SK-N-SH (cell line): ENCODE results near the gene CLDN14. TPM values are rescaled to one million over a fixed set of nuclear protein-coding genes. Genes with fewer than 3 reads are reported as not detected.

Experiments
- CTCF ChIA-PET: fragments of 300-600, 350-600 bp; formaldehyde crosslinking; extraction: SDS; loops from one replicate; lab custom pipeline; 2021; lab: Yijun Ruan, JAX
- POLR2A ChIA-PET: fragments of 350-600 bp; sonication (Branson Sonifier 250); formaldehyde crosslinking; extraction: SDS; loops from one replicate; lab custom pipeline; 2020; ENCODE audit warnings: antibody characterized with exemption, inconsistent platforms; lab: Yijun Ruan, JAX
- DNase-seq: peaks from one replicate; pipeline ENCODE4 v3.0.0; 2012
- H2AFZ ChIP-seq: fragments of 200-600 bp; sonication (generic); 2 replicates; pipeline ENCODE4 v1.8.1; 2016; ENCODE audit warnings: antibody characterized with exemption, mild to moderate bottlenecking, low read depth
- H3F3A ChIP-seq: fragments of 200-600 bp; sonication (generic); replicated peaks from 2 replicates; pipeline ENCODE3; 2016; ENCODE audit warnings: antibody characterized with exemption, mild to moderate bottlenecking; ENCODE audit not compliant: insufficient read depth
- H3K27ac ChIP-seq, 2 experiments: fragments of 200-500 bp in 1 of 2; fragments of 200-600 bp in 1 of 2; sonication (Bioruptor generic) in 1 of 2; sonication (generic), shearing (Covaris generic) in 1 of 2; 2 replicates each; pipeline versions ENCODE4 v1.5.1 to v1.6.1; 2014 to 2016; ENCODE audit warnings: low read depth in 2 of 2, inconsistent platforms in 1 of 2, low read length in 1 of 2, mild to moderate bottlenecking in 1 of 2, mixed read lengths in 1 of 2
- H3K27me3 ChIP-seq: fragments of 200-600 bp; sonication (generic), shearing (Covaris generic); 2 replicates; pipeline ENCODE4 v1.6.1; 2016; ENCODE audit warnings: mixed run types; ENCODE audit not compliant: insufficient read depth
- H3K36me3 ChIP-seq, 2 experiments: fragments of 200-500 bp in 1 of 2; fragments of 200-600 bp in 1 of 2; sonication (Bioruptor generic) in 1 of 2; sonication (generic) in 1 of 2; replicated peaks in 1 of 2; 2 replicates each; pipeline versions ENCODE3 to v1.5.1; 2014 to 2016; ENCODE audit warnings: low read length in 1 of 2, mild to moderate bottlenecking in 1 of 2; ENCODE audit not compliant: insufficient read depth in 2 of 2, control insufficient read depth in 1 of 2
- H3K4me1 ChIP-seq, 2 experiments: fragments of 200-500 bp in 1 of 2; fragments of 200-600 bp in 1 of 2; sonication (Bioruptor generic) in 1 of 2; sonication (generic), shearing (Covaris generic) in 1 of 2; 2 replicates each; pipeline versions ENCODE4 v1.5.1 to v1.6.1; 2014 to 2016; ENCODE audit warnings: low read depth in 1 of 2, low read length in 1 of 2, mixed run types in 1 of 2; ENCODE audit not compliant: insufficient read depth in 2 of 2, control insufficient read depth in 1 of 2
- H3K4me2 ChIP-seq: fragments of 200-600 bp; sonication (generic), shearing (Covaris generic); 2 replicates; pipeline ENCODE4 v1.6.1; 2017; ENCODE audit warnings: mixed run types
- H3K4me3 ChIP-seq, 2 experiments: fragments of 200-500 bp in 1 of 2; fragments of 200-600 bp in 1 of 2; sonication (Bioruptor generic) in 1 of 2; sonication (generic), shearing (Covaris generic) in 1 of 2; 2 replicates each; pipeline versions ENCODE4 v1.5.1 to v1.8.1; 2014 to 2016; ENCODE audit warnings: low read depth in 2 of 2, inconsistent platforms in 1 of 2, low read length in 1 of 2, mild to moderate bottlenecking in 1 of 2, mixed read lengths in 1 of 2, moderate library complexity in 1 of 2
- H3K79me2 ChIP-seq: fragments of 200-600 bp; sonication (generic); 2 replicates; pipeline ENCODE4 v1.8.1; 2017; ENCODE audit warnings: mild to moderate bottlenecking; ENCODE audit not compliant: insufficient read depth
- H3K9ac ChIP-seq: fragments of 200-600 bp; sonication (generic); 2 replicates; pipeline ENCODE4 v1.6.1; 2017; ENCODE audit warnings: mixed run types
- H3K9me2 ChIP-seq: fragments of 200-600 bp; sonication (generic); 2 replicates; pipeline ENCODE4 v1.6.1; 2017; ENCODE audit warnings: mixed run types
- H3K9me3 ChIP-seq: fragments of 200-600 bp; sonication (generic); 2 replicates; pipeline ENCODE4 v1.6.1; 2017; ENCODE audit warnings: mixed run types, mild to moderate bottlenecking, moderate library complexity
- H4K20me1 ChIP-seq: fragments of 200-600 bp; sonication (generic); 2 replicates; pipeline ENCODE4 v1.6.1; 2017; ENCODE audit warnings: mild to moderate bottlenecking, mixed run types; ENCODE audit not compliant: insufficient read depth
- EZH2phosphoT487 ChIP-seq: fragments of 200-600 bp; sonication (generic); IDR thresholded peaks from 2 replicates; pipeline ENCODE4 v1.6.1; 2017; ENCODE audit warnings: low read depth, mixed run types, mild to moderate bottlenecking, antibody characterized with exemption, moderate library complexity, borderline replicate concordance
- FOSL2 ChIP-seq: IDR thresholded peaks from 2 replicates; pipeline ENCODE4 v1.4.0; 2012; ENCODE audit warnings: low read depth, mild to moderate bottlenecking, moderate library complexity, borderline replicate concordance
- GATA2 ChIP-seq: sonication (generic); formaldehyde crosslinking; IDR thresholded peaks from 2 replicates; pipeline ENCODE4 v1.5.0; 2020; ENCODE audit warnings: mild to moderate bottlenecking, missing genetic modification reagents
- JUND ChIP-seq: IDR thresholded peaks from 2 replicates; pipeline ENCODE4 v1.4.0; 2012
- MXI1 ChIP-seq: IDR thresholded peaks from 2 replicates; pipeline ENCODE4 v1.6.1; 2012; ENCODE audit warnings: mild to moderate bottlenecking, low read depth, low read length, improper control_type of control experiment
- NRF1 ChIP-seq: IDR thresholded peaks from 2 replicates; pipeline ENCODE4 v1.6.1; 2012; ENCODE audit warnings: low read depth, mild to moderate bottlenecking, low read length
- RCOR1 ChIP-seq: fragments of 150-350 bp; IDR thresholded peaks from 2 replicates; pipeline ENCODE4 v1.6.1; 2017; ENCODE audit warnings: antibody characterized with exemption, low read length
- SMC3 ChIP-seq: IDR thresholded peaks from 2 replicates; pipeline ENCODE4 v1.6.1; 2012; ENCODE audit warnings: low read depth, low read length, improper control_type of control experiment
- TAF1 ChIP-seq: IDR thresholded peaks from 2 replicates; pipeline ENCODE4 v1.6.1; 2012; ENCODE audit warnings: low read depth, mild to moderate bottlenecking, low read length, moderate library complexity, borderline replicate concordance
- YY1 ChIP-seq: IDR thresholded peaks from 2 replicates; pipeline ENCODE4 v1.4.0; 2012; ENCODE audit warnings: low read depth, mild to moderate bottlenecking
- WGBS: methylation state at CpG from one replicate; pipeline ENCODE4 v1.1.6; 2017; ENCODE audit warnings: low lambda C conversion rate; 5-methylcytosine and 5-hydroxymethylcytosine counted together
- polyA plus RNA-seq, 3 experiments: library from polyadenylated mRNA; depleted of rRNA; stranded (reverse); fragments of >200 nt; gene quantifications; 2 replicates each; pipeline ENCODE4 v1.2.3, GENCODE V29; 2012
- TF ChIP-seq, protein P1 (sequence below): IDR thresholded peaks from 2 replicates; pipeline ENCODE4; 2012
- TF ChIP-seq, protein P2 (sequence below): IDR thresholded peaks from 2 replicates; pipeline ENCODE4 v1.4.0; 2012; ENCODE audit warnings: low read depth, borderline replicate concordance
- TF ChIP-seq, protein P3 (sequence below): fragments of 200-600 bp; sonication (generic); IDR thresholded peaks from 2 replicates; pipeline ENCODE4 v1.6.1; 2017; ENCODE audit warnings: antibody characterized with exemption, mild to moderate bottlenecking, moderate library complexity
- TF ChIP-seq, protein P4 (sequence below): IDR thresholded peaks from 2 replicates; pipeline ENCODE4 v1.4.0; 2012; ENCODE audit warnings: low read depth
- TF ChIP-seq, protein P5 (sequence below): fragments of 150-350 bp; IDR thresholded peaks from 2 replicates; pipeline ENCODE4 v1.6.1; 2017; ENCODE audit warnings: antibody characterized with exemption, low read length, low read depth, borderline replicate concordance

Gene CLDN14
- polyA plus RNA-seq, 1 of the 3 experiments (the other 2 are of a cell fraction), result not detected

DNA sequence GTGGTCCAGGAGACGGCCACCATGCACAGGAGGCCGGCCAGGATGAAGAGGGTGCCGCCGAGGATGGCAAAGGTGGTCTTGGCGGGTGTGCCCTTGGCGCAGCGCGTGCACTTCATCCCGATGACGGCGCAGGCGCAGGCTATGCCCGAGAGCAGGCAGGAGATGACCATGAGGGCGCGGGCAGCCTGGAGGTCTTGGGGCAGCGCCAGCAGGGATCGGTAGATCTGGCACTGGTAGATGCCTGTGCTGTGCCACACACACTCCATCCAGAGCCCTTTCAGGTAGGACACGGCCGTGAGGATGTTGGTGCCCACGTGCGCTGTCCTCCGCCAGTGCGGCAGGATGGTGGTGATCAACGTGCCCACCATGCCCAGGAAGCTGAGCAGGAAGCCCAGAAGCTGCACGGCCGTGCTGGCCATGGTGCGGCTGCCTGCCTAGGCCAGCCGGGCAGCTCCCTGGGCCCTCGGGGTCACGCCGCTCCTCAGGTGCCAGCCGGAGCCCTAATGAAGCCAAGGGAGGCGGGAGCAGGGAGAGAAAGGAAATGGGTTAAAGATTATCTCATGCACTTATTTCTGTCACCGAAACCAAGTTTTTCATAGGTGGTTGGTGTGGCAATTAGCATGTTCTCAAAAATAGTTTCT is 18.5 kb downstream of the CLDN14 start (continued):
- TF ChIP-seq NRF1 (no peak), SMC3 (no peak), FOSL2 (no peak)
- TF ChIP-seq, protein P1, sequence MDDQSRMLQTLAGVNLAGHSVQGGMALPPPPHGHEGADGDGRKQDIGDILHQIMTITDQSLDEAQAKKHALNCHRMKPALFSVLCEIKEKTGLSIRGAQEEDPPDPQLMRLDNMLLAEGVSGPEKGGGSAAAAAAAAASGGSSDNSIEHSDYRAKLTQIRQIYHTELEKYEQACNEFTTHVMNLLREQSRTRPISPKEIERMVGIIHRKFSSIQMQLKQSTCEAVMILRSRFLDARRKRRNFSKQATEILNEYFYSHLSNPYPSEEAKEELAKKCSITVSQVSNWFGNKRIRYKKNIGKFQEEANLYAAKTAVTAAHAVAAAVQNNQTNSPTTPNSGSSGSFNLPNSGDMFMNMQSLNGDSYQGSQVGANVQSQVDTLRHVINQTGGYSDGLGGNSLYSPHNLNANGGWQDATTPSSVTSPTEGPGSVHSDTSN, result no peak
- TF ChIP-seq, all 33 proteins: peak for 0

DNA sequence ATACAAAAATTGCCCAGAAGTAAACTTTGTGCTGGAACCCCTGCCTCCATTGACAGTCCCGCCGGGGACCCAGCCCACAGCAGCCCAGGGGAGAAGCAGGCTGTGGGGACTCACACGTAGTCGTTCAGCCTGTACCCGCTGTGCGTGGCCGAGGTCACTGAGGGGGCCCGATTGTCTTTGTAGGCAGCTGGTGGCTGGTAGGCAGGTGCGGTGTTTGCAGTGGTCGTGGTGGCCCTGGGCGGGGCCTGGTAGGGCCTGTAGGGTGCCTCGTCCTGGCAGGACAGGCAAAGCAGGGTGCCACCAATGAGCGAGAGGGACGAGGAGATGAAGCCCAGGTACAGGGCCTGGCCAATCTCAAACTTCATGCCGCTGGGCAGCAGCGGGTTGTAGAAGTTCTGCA is 19.1 kb downstream of the CLDN14 start:
- no peaks in the 10 kb centered on the region for H3K9me2 ChIP-seq
- no peaks in the 10 kb centered on the region for H3K27me3 ChIP-seq
- H3K27ac ChIP-seq, result no peak overlapping the region
- no peak overlapping the region for H2AFZ ChIP-seq
- no peaks in the 10 kb centered on the region for H3F3A ChIP-seq
- H3K36me3 ChIP-seq, result peaks cover 0 to 4% of the 10 kb centered on the region in 2 experiments
- no peak for DNase-seq
- no peak overlapping the region for H3K4me3 ChIP-seq
- no peaks in the 10 kb centered on the region for H4K20me1 ChIP-seq
- POLR2A ChIA-PET, result no interaction called here
- H3K79me2 ChIP-seq, result no peaks in the 10 kb centered on the region
- no peaks in the 10 kb centered on the region for H3K9me3 ChIP-seq
- H3K9ac ChIP-seq, result no peak overlapping the region
- 91% methylated on average over 14 of the region's 16 CpGs for WGBS
- no peaks in the 10 kb centered on the region for H3K4me1 ChIP-seq
- H3K4me2 ChIP-seq, result no peak overlapping the region
- CTCF ChIA-PET, result interaction anchor here (0.9 kb wide), 1 partner anchor 39 kb away, joined by 3 read pairs; no protein-coding TSS in a partner anchor
- no peak for TF ChIP-seq MXI1
- TF ChIP-seq RCOR1, result no peak
- no peak for TF ChIP-seq GATA2 (CRISPR knock-in tag)
- TF ChIP-seq, protein P2, sequence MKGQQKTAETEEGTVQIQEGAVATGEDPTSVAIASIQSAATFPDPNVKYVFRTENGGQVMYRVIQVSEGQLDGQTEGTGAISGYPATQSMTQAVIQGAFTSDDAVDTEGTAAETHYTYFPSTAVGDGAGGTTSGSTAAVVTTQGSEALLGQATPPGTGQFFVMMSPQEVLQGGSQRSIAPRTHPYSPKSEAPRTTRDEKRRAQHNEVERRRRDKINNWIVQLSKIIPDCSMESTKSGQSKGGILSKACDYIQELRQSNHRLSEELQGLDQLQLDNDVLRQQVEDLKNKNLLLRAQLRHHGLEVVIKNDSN, result no peak
- TF ChIP-seq, protein P3, sequence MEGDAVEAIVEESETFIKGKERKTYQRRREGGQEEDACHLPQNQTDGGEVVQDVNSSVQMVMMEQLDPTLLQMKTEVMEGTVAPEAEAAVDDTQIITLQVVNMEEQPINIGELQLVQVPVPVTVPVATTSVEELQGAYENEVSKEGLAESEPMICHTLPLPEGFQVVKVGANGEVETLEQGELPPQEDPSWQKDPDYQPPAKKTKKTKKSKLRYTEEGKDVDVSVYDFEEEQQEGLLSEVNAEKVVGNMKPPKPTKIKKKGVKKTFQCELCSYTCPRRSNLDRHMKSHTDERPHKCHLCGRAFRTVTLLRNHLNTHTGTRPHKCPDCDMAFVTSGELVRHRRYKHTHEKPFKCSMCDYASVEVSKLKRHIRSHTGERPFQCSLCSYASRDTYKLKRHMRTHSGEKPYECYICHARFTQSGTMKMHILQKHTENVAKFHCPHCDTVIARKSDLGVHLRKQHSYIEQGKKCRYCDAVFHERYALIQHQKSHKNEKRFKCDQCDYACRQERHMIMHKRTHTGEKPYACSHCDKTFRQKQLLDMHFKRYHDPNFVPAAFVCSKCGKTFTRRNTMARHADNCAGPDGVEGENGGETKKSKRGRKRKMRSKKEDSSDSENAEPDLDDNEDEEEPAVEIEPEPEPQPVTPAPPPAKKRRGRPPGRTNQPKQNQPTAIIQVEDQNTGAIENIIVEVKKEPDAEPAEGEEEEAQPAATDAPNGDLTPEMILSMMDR, result no peak
- TF ChIP-seq EZH2phosphoT487, result no peak
- TF ChIP-seq YY1, result no peak
- TF ChIP-seq, protein P4, sequence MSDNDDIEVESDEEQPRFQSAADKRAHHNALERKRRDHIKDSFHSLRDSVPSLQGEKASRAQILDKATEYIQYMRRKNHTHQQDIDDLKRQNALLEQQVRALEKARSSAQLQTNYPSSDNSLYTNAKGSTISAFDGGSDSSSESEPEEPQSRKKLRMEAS, result no peak
- TF ChIP-seq JUND, result no peak
- TF ChIP-seq TAF1, result no peak
- TF ChIP-seq, protein P5, sequence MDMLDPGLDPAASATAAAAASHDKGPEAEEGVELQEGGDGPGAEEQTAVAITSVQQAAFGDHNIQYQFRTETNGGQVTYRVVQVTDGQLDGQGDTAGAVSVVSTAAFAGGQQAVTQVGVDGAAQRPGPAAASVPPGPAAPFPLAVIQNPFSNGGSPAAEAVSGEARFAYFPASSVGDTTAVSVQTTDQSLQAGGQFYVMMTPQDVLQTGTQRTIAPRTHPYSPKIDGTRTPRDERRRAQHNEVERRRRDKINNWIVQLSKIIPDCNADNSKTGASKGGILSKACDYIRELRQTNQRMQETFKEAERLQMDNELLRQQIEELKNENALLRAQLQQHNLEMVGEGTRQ, result no peak
- TF ChIP-seq, all 33 proteins: peak for 0
